Measurements from ENCODE around the gene FOXJ2.
A peak's percentile ranks its signal among the peaks of the same experiment; 100 is the strongest.
"Not testable (repeated sequence)": the region's sequence is repeated elsewhere in the genome, so short reads cannot be mapped to it uniquely, and the experiment has no call there.

FOXJ2 gene
- 44.8 to 61.3 reads per million in 2 donors for total RNA-seq

DNA sequence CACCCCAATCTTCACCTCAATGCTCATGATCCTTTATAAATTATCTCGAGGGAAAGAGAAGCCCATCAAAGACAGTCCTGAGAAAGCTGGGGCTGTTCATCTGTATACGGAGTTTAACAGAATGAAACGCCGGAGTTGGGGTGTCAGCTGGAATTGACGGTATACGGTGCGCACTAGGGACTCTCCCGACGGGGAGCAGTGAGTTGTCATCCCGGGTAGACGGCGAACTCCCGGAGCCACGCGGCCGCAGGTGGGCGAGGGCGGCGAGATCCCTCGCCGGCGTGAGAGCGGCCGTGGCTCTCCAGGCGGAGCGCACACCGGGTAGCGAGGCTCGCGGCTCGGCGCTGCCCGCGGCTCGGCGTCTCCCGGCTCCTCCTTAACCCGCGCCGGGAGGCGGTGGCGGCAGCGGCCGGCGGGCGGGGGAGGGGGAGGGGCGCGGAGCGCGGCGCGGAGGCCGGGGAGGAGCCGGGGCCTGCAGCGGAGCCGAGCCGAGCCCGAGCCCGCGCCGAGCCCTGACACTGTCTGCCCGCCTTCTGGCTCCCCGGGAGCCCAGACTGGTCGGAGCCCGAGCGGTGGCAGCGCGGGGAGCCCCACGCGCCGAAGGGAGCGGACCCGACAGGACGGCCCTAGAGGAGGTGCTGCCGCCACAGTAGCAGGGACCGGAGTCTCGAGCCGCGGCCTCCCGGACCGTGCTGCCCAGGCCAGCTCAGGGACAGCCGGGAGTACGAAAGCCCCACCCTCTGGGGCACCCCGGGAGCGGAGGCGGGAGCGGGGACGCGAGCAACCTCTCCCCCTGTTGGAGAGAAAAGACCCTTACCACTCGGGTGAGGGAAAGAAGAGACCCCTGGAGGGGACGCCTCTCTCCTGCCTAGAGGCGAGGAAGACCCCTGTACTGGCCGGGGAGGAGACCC is at the start of gene FOXJ2:
Gene FOXJ2 (plus strand): TSS at position 475 of the 911 bp plus-strand sequence. CDS start 7,117 bp downstream, outside the sequence.
- DNase-seq: peak; percentile 74

DNA sequence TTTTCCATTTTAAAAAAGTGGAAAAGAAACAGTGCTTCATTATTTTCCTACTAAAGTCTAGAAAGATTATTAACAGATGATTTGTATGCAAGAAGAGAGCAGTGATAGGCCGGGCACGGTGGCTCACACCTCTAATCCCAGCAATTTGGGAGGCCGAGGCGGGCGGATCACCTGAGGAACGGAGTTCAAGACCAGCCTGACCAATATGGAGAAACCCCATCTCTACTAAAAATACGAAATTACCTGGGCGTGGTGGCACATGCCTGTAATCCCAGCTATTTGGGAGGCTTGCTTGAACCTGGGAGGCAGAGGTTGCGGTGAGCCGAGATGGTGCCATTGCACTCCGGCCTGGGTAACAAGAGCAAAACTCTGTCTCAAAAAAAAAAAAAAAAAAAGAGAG is 49.5 kb upstream of the FOXJ2 start:
- DNase-seq: not testable (repeated sequence)

DNA sequence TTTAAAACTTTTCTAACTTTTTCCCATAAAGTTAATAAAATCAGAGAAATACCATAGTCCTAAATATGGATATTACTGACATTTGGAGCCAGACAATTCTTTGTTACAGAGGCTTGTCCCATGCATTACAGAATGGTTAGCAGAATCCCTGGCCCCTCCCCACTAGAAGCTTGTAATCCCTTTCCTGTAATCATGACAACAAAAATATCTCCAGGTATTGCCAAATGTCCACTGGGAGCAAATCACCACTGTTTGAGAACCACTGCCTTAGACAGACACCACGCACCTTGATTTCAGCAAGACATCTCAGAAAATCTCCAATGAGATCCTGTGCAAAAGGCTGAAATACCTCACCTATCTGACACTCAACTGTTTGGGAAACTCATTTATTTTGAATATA is 49.1 kb upstream of the FOXJ2 start:
- DNase-seq: not testable (repeated sequence)

DNA sequence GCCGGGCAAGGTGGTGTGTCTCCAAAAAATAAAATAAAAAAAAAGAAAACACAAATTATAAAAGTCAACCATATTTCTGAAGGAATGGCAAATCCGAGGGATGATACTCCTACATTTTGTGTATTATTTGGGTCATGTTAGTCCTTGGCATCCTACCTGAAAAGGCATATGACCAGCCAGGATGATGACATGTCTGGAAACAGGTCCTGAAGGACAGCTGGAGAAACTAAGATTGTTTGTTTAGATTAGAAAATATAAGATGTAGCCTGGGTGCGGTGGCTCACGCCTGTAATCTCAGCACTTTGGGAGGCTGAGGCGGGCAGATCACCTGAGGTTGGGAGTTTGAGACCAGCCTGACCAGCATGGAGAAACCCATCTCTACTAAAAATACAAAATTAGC is 47.6 kb upstream of the FOXJ2 start:
- no peak for DNase-seq

DNA sequence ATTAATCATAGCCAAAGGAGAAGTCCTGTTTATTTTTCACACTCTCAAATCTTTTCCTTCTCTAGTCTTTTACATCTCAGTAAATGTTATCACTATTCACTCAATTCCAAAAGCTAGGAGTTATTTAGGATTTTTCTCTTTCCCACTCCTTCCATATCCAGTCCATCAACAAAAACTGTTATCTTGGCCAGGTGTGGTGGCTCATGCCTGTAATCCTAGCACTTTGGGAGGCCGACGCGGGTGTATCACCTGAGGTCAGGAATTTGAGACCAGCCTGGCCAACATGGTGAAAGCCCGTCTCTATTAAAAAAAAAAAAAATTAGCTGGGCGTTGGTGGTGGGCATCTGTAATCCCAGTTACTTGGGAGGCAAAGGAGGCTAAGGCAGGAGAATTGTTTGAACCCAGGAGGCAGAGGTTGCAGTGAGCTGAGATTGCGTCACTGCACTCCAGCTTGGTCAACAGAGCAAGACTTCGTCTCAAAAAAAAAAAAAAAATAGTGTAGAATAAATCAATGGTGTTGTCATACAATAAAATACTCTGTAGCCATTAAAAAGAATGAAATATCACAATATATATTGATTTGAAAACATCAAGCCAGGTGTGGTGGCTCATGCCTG is 46.6 kb upstream of the FOXJ2 start:
- no peak for DNase-seq

DNA sequence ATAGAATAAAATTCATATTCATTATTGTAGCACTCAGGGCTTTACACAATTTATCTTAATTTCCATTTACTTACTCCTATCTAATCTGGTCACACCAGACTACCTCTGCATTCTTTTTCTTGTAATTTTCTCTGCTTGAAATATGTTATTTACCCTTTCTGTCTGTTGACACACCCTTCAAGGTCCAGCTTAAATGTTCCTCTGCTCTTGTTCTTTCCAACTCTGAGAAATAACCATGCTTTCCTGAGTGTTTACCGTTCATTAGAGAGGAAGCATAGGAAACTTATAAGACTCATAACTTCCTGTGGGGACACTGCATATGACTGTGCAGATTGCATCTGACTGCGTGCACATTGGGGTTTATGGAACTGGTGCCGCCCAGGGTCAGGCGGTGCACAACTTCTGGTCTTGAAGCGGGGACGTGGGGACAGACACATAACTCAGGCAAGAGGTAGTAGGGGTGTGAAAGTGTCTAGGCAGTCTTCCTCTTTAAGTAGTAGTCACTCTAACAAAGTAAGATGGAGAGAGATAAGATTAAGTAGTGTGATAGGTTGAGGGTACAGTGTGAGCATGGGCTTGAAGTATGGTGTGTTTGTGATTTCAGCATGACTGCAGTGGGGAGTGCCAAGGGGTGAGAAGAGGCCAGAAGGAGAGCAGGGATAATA is 42.6 kb upstream of the FOXJ2 start:
- peak; percentile 36 for DNase-seq

DNA sequence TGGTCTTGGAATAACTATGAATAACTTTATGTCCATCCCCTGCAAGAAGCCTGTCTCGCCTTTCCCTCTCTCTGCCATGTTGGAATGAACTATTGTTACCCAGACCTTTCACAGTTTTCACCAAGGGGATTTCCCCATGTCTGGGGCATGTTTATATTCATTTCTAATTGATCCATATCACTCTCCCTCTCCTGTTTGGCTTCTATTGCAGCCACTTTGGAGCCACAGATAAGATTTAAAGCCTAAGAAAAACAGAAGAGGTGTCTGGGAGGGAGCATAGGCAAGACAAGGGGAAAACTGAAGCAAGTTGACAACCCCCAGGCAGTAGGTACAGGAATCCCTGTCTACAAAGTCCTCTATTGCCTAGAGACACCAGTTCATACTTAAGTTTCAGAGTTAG is 41.0 kb upstream of the FOXJ2 start:
- no peak for DNase-seq

DNA sequence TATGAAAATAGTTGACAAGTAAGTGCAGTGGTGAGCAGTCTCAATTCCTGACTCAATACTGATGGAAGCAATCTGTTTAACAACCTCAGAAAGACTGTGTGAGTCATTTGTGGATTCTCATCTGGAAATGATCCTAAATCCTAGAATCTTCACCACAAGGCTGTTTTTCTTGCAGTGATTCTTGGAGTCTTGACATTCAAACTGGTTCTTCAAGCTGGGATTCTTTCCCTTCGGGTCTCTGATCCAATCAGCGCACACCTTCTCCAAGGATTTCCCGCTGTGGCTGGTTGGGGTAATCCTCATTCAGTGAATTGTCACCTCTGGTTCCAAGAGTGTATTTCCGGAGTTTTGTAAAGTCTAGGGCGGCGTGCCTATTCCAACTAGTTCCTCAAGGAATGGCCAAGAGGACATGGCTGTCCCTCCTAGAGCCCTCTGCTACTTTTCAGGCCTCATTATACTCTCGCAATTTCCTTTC is 37.7 kb upstream of the FOXJ2 start:
- DNase-seq: no peak

DNA sequence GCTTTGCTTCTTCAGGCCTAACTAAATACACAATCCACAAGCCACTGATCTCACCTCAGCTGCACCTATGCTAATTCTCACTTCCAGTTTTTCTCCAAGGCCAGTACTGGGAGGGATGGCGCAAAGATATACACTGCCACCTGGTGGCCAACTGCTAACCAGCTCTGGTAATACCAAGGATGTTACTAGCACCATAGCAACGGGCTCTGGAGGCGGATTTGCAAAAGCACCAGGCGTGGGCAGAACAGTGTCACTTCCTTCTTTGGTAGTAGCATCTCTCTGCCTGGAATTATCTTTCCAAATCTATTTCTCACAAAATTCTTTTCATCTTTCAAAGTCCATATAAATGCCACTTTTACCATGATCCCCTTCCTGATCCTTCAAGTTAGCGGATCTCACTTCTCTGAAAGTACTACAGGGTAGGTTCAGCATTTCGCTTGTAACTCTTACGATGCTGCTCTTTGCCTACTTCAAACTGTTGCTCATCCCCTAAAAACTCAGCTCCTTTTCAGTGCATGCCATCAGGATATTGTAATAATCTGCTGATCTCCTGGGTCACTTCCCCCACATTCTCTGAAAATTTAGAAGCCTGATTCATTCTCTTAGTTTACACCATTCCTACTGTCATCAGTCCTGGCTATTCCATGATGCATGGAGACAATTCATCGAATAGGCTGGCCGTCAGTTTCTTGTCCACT is 37.1 kb upstream of the FOXJ2 start:
- DNase-seq: peak; percentile 65

DNA sequence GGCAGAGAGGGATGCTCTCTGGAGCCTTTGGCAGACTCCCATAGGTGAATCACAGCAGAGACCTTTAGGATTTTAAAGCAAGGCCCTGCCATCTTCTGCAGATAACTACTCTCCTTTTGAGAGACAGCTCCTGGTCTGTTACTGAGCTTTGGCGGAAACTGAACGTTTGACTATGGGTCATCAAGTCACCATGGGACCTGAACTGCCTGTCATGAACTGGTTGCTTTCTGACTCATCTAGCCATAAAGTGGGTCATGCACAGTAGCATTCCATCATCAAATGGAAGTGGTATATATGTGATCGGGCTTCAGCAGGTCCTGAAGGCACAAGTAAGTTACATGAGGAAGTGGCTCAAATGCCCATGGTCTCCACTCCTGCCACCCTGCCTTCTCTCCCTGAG is 31.7 kb upstream of the FOXJ2 start:
- DNase-seq: not testable (repeated sequence)

DNA sequence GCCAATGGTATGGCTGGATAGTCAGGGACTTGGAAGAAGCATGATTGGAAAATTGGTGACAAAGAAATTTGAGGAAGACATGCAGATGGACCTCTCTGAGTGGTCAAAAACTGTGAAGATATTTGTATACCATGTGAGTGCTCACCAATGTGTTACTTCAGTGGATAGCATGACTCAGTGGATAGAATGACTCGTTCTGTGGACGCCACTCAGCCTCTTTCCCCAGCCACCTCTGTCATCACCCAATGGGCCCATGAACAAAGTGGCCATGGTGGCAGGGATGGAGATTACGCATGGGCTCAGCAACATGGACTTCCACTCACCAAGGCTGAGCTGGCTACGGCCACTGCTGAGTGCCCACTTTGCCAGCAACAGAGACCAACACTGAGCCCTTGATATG is 31.0 kb upstream of the FOXJ2 start:
- DNase-seq: not testable (repeated sequence)

DNA sequence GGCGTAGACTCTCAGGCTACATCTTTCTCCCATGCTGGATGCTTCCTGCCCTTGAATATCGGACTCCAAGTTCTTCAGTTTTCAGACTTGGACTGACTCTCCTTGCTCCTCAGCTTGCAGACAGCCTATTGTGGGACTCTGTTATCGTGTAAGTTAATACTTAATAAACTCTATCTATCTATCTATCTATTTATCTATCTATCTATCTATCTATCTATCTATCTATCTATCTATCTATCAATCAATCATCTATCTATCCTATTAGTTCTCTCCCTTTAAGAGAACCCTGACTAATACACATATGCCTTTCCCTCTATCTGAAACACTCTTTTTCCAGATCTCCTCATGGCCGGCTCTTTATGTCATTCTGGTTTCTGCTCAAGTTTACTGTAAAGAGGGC is 27.6 kb upstream of the FOXJ2 start:
- DNase-seq: not testable (repeated sequence)

DNA sequence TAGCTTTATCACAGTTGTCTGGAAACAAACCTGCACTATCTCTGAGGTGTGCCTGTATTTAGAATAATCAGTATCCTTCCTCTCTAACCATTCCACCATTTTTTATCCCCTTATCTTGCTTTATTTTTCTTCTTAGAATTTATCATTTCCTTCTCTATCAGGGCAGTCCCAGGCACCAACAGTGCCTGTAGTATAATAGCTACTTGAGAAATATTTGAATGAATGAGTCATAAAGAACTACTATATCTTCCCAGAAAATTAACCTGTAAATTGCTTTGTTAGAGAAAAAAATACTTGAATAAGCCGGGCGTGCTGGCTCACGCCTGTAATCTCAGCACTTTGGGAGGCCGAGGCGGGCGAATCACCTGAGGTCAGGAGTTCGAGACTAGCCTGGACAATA is 21.2 kb upstream of the FOXJ2 start:
- DNase-seq: no peak

DNA sequence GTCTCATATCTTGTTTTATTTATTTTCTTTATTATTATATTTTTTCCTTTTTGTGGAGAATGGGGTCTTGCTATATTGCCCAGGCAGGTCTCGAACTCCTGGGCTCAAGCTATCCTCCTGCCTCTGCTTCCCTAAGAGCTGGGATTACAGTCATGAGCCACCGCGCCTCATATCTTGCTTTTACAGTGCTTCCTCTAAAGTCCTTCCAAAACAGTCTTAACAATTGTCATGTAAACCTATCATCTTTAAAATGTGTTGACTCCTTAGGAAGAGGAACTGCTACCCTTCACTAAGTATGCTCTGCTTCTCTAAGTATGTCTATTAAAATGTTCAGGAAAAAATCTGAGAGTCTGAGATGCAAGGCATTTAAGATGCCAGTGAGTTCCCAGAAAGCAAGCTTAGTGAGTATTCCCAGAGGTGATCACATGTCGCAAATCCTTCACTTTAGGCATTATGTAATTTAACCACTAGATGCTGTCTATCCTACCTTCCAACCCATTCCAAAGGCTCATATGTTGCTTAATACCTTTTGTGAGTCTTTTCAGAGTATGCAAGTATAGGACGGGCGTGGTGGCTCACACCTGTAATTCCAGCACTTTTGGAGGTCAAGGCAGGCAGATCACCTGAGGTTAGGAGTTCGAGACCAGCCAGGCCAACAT is 19.7 kb upstream of the FOXJ2 start:
- DNase-seq: no peak

DNA sequence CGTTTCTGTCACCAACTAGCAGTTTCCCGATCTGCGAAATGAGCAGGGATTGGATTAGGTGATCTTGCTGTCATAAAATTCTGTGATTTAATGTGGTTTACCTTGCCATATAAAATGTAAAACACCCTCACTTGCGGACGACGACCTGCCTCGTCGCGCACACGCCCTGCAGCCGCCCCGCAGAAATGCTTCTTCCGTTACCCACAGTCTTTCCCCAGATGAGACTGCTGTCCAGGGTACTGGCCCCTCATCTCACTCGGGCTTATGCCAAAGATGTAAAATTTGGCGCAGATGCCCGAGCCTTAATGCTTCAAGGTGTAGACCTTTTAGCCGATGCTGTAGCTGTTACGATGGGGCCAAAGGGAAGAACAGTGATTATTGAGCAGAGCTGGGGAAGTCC is 17.7 kb upstream of the FOXJ2 start:
- no peak for DNase-seq

DNA sequence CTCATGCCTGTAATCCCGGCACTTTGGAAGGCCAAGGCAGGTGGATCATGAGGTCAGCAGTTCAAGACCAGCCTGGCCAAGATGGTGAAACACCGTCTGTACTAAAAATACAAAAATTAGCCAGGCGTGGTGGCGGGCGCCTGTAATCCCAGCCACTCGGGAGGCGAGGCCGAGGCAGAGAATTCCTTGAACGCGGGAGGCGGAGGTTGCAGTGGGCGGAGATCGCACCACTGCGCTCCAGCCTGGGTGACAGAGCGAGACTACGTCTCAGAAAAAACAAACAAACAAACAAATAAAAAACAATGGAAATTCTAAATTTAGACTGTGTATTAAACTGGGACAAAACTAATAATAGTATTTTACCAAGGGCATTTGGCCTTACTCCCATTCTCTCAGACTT is 14.3 kb upstream of the FOXJ2 start:
- not testable (repeated sequence) for DNase-seq

DNA sequence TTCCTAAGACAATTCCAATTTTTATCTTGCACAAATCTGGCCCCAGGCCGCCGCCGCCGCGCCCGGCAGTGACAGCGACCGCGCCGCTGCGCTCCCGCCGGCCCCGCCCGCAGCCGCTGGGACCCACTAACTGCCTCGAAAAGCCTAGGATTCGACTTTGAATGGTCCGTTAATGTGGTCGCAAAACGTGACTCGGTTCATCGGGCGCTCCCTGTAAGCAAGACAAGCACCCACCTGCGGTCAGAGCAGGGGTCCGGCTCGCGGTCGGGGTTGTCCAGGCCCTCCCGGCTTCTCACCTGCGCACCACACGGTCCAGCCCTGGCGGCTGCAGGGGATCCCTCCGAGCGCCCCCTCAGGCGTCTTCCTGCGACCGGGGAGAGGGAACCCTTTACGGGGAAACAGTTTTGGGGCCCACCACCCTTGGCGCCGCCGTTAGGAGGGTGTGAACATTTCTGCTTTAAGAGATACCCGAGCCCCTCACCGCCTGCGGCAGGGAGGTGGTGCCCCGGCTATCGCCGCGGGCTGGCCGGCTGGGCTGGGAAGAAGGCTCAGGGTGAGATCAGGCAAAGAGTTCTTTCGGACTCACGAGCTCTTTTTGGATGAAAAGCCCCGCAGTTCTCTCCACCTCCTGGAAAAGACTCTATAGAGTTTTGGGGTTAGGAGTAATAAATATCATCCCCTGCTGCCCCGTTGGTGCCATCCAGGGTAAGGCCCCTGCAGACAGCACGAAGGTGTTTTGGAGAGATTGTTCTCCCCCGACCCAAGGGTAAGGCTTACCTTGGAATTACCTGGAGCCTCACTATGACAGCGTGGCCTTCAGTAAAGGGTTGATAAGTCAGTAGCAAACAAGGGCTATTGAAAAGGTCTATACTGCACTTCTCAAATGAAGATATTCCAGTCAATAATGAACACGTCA is 13.6 kb upstream of the FOXJ2 start:
- DNase-seq: no peak

DNA sequence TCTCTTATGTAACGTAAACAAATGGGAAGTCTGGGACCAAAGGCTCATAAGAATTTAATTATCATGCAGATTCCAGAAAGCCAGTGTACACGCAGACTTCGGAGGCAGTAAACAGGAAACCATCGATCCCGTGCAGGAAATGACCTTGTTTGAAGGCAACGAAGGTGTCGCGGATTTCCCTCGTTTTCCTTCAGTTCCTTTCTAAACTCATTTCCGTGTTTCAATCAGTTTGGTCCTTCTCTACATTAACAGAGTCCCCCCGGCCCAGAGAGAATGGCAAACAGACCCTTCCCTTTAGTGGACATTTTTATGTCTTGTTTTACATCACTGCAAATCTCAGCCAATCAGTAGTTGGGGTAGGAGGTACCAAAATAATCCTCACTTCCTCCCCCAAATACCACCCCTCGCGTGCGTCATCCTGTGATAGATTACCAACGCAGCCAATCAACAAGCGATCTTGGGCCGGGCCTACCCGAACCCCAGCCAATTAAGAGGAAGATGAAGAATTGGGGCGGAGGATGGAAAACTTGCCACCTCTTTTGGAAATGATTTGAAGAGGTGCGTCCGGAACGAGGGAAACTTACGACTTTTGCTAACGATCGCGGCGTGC is 6.1 kb upstream of the FOXJ2 start:
- peak; percentile 90 for DNase-seq

DNA sequence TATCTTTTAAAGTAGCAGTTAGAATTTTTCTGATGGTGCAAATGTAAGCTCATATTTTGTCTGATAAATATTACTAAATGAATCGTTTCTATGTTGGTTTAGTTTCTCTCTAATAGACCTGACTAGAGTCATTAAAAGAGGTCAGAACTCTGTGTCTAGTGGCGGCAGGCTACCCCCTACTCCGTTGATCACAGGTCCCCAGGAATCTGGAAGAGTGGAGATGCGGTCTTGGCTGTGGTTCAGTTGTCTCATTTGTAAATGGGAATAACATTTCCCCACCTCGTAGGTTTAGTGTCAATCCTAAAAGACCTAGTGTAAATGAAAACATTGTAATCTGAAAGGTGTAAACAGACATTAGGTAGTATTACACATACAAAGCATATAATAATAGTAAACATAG is 4.7 kb upstream of the FOXJ2 start:
- DNase-seq: no peak

DNA sequence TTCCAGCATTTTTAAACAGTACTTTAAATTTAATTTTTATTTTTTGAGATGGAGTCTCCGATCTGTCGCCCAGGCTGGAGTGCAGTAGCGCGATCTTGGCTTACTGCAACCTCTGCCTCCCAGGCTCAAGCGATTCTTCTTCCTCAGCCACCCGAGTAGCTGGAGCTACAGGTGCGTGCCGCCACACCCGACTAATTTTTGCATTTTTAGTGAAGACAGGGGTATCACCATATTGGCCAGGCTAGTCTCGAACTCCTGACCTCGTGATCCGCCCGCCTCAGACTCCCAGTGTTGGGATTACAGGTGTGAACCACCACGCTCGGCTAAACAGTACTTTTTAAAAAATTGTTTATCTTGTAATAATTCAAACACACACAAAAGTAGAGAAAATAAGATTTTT is 4.2 kb upstream of the FOXJ2 start:
- DNase-seq: no peak

DNA sequence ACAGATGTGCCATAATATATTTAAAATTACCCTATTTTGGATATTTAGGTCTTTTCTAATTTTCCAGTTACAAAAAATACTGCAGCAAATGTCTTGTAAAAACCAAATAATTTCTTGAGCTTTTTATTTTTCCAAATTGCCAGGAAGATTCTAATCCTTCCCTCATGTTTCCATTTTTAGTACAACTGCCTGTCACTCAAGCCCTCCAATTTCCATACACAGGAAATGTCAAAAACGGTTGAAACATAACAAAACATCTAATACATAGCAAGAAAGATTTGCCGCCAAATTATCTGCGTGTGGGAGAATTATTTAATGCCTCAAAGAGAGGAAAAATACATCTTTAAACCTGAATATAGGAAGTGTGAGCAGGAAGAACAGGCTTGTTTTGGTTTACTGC is 2.3 kb upstream of the FOXJ2 start:
- DNase-seq: no peak

Data from T-helper 9 cell (primary cell).